GM19023 (cell line): ENCODE results near the gene BMP5.
A peak's percentile ranks its signal among the peaks of the same experiment; 100 is the strongest.

Experiments
- ATAC-seq: cut with Tn5 transposase; IDR thresholded peaks from one replicate; pipeline ENCODE4 v1.9.1; 2021; ENCODE audit warnings: mild to moderate bottlenecking, moderate library complexity; ENCODE audit not compliant: unreplicated experiment

Gene BMP5

GRCh38 chr6:55726144-55726543 lies 149.2 kb downstream of the BMP5 start:
- no peak for ATAC-seq

DNA sequence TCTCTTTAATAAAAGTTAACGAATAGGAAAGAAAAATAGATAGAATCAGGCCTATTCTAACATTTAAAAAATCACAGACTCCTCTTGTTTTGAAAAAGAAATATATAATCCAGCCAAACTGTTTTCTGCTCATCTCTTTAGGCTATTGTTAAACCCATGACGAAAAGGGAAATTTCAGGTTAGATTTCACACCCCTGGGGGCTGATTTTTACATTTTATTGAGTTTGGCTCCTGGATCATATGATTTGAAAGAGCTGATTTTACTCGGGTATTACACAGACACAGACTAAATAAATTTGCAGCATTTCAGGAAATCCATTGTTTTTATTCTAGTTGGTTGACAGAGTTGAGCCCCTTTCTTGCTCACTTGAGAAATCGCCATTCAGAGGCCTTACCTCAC lies 160.6 kb downstream of the BMP5 start:
- ATAC-seq = no peak

GRCh38 chr6:55713436-55713835 lies 162.0 kb downstream of the BMP5 start:
- peak; percentile 80 for ATAC-seq

- no peak for ATAC-seq
These were observed 166.7 kb downstream of the BMP5 start for GRCh38 chr6:55708711-55709110.

DNA sequence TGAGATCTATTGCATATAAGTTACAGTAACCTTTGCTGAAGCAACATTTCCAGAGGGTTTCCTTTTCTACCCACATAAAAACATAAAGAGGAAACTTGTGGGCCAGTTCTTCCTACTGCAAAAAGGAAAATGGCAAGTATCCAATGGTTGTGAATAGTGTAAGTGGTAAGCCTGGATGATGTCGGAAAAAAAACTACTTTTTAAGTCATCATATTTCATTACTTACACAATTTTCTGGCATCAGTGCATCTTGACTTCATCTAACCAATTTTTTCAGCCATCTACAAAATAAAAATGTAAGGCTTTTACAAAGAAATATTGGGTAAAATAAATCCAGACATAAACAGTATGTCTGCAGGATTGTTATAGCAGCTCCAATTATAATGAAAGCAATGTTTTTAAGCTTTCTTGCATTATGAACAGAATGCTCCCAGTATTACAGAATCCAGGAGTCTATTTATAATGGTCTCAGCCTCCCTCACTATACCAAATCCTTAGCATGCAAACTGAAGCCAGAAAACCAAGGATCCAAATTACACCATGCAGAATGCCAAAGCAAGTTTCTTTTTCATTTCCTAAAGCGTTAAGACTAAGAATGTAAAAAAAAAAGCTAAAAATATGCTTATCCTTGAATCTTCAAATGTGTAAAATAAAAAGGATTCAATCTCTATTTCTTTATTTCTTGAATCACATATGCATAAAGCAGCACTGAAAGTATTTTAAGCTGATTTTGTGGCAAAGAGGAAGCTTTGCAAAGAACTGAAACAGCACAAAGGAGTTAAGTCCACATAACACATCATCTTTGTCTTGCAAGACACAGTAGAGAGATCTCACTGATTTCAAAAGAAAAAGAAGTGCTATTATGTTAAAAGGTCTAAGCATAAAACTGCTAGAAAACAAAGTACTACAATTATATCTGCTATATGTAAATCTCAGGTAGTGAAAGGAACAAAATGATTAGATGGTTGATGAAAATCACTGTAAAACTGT lies 169.6 kb downstream of the BMP5 start:
- ATAC-seq = no peak

GRCh38 chr6:55704421-55704820 lies 171.0 kb downstream of the BMP5 start:
- no peak for ATAC-seq
